ENCODE measurements around the gene CNOT6.

GRCh38 chr5:180563994-180564393 lies 69.8 kb downstream of the CNOT6 start:
- TF ChIP-seq CTCF (IDR thresholded peaks at IDR 0.05): no peak
- no peak for TF ChIP-seq PBX3 (IDR thresholded peaks at IDR 0.05)
- no peak for TF ChIP-seq MAX (IDR thresholded peaks at IDR 0.05; ENCODE audit: low read depth)
- no peak for TF ChIP-seq EZH2phosphoT487 (IDR thresholded peaks at IDR 0.05; ENCODE audit: borderline replicate concordance, low read depth)
- no peak for TF ChIP-seq USF2 (IDR thresholded peaks at IDR 0.05; ENCODE audit: borderline replicate concordance, low read depth, low read length)
- TF ChIP-seq RFX5 (IDR thresholded peaks at IDR 0.05; ENCODE audit: low read length): no peak
- TF ChIP-seq EP300 (IDR thresholded peaks at IDR 0.05; ENCODE audit: borderline replicate concordance in 1 of 2, low read depth in 1 of 2, low read length in 1 of 2): no peak
- TF ChIP-seq FOSL2 (IDR thresholded peaks at IDR 0.05; ENCODE audit: borderline replicate concordance, low read depth): no peak
